ENCODE data around the gene CTXND2. TPM values are rescaled to one million over a fixed set of nuclear protein-coding genes. Genes with fewer than 3 reads are reported as not detected.

CTXND2 gene
- total and polyA plus RNA-seq, 2 of the 13 experiments (the other 11 are each of a cell fraction or from before 2014, with no cell fraction given), result not detected

- Histone ChIP-seq H3K79me2 (ENCODE audit: insufficient read depth, low read length) (peaks cover 16% of the 10 kb centered on the region), H4K20me1 (ENCODE audit: insufficient read depth, low read length) (no peaks in the 10 kb centered on the region), H3K4me3 (replicated peaks in 1 of 3; ENCODE audit: insufficient read depth in 1 of 3, low read depth in 2 of 3, low read length in 3 of 3) (0 out of 6 replicates have a peak overlapping the region, but pooled peaks of 1 of the 3 experiments have one; percentile 81), H3K27ac (ENCODE audit: extremely low read length, insufficient read depth, low read length) (no peak overlapping the region), H3K4me1 (ENCODE audit: insufficient read depth, low read length) (peaks cover 15% of the 10 kb centered on the region), H3K9me3 (ENCODE audit: low read length) (no peaks in the 10 kb centered on the region; the same call in 1 of the 2 replicates), H3K4me2 (ENCODE audit: low read depth, low read length) (peak overlapping the region; percentile 87), H2AFZ (ENCODE audit: low read length) (no peak overlapping the region), H3K27me3 (ENCODE audit: control insufficient read depth in 1 of 2, insufficient read depth in 2 of 2, low read length in 2 of 2) (no peaks in the 10 kb centered on the region), H3K9ac (ENCODE audit: insufficient read depth, low read depth, low read length) (no peak overlapping the region), H3K36me3 (replicated peaks in 1 of 2; ENCODE audit: control insufficient read depth in 1 of 2, insufficient read depth in 2 of 2, low read length in 2 of 2) (peaks cover 4 to 28% of the 10 kb centered on the region in 2 experiments; a peak in 4 of 5 replicates)
- ChIA-PET POLR2A (interaction anchor here (0.5 to 3.9 kb wide), 5 partner anchors 30 to 348 kb away, joined by 3 to 17 read pairs (median 4); partner anchors contain the start of genes ANXA9 and MCL1), CTCF (ENCODE audit: low intra/inter-chr PET ratio, low total read pairs) (interaction anchor here (0.9 kb wide), 1 partner anchor 52 kb away, joined by 3 read pairs; no protein-coding TSS in a partner anchor)
- no peak for TF ChIP-seq ZNF550 (CRISPR knock-in tag; IDR thresholded peaks at IDR 0.05; ENCODE audit: borderline replicate concordance)
- no peak for TF ChIP-seq THAP9 (CRISPR knock-in tag; IDR thresholded peaks at IDR 0.05; ENCODE audit: borderline replicate concordance)
- TF ChIP-seq MNT (IDR thresholded peaks at IDR 0.05), result no peak
- no peak for TF ChIP-seq AKNA (CRISPR knock-in tag; IDR thresholded peaks at IDR 0.05; ENCODE audit: borderline replicate concordance)
- no peak for TF ChIP-seq MED8 (CRISPR knock-in tag; IDR thresholded peaks at IDR 0.05; ENCODE audit: insufficient replicate concordance)
- TF ChIP-seq, protein P1, sequence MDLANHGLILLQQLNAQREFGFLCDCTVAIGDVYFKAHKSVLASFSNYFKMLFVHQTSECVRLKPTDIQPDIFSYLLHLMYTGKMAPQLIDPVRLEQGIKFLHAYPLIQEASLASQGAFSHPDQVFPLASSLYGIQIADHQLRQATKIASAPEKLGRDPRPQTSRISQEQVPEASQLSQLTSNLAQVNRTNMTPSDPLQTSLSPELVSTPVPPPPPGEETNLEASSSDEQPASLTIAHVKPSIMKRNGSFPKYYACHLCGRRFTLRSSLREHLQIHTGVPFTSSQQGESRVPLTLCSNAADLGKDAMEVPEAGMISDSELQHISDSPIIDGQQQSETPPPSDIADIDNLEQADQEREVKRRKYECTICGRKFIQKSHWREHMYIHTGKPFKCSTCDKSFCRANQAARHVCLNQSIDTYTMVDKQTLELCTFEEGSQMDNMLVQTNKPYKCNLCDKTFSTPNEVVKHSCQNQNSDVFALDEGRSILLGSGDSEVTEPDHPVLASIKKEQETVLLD (CRISPR knock-in tag; IDR thresholded peaks at IDR 0.05; ENCODE audit: low read depth), result no peak
- no peak for TF ChIP-seq ZNF556 (CRISPR knock-in tag; IDR thresholded peaks at IDR 0.05; ENCODE audit: borderline replicate concordance)
- TF ChIP-seq TSC22D2 (CRISPR knock-in tag; IDR thresholded peaks at IDR 0.05; ENCODE audit: borderline replicate concordance), result no peak
- 94% methylated on average over 4 of the region's 4 CpGs for WGBS (ENCODE audit: low lambda C conversion rate)
- in situ Hi-C loops (cut with HindIII; ENCODE audit: extremely low pct_ligation_motif_present, low pct_unique_long_range_greater_than_20kb) (no loop called here), intact Hi-C loops (cut with micrococcal nuclease; ENCODE audit: unreplicated experiment) (loop anchor here (10.0 kb wide), 1 partner anchor 103 kb away; no protein-coding TSS in a partner anchor)
- DNase-seq (ENCODE audit: low spot score), result no peak
- BruUV-seq (replicated peaks), result no TSS peak
- no peak for FAIRE-seq
- ATAC-seq, result no peak
These were observed 40.7 kb downstream of the CTXND2 start for GRCh38 chr1:150927624-150928023.
